Cardiac muscle cell (in vitro differentiated cells and primary cell): ENCODE results near the gene ZMIZ2. TPM values are rescaled to one million over a fixed set of nuclear protein-coding genes. Genes with fewer than 3 reads are reported as not detected.

ENCODE experiments used
- DNase-seq, 2 donors: peaks; one replicate each; pipeline versions ENCODE4 v3.0.0 to v3.0.0-alpha.2; 2010 to 2017; ENCODE audit warnings: low read depth in 1 of 2, low spot score in 1 of 2
- H3K27ac ChIP-seq: fragments of 200-600 bp; sonication (generic); 2 replicates; pipeline ENCODE4 v1.5.1; 2016
- H3K27me3 ChIP-seq: fragments of 200-600 bp; sonication (generic); 2 replicates; pipeline ENCODE4 v1.6.0; 2016; ENCODE audit warnings: control low read depth
- H3K36me3 ChIP-seq: fragments of 200-600 bp; sonication (generic); 2 replicates; pipeline ENCODE4 v1.5.1; 2016; ENCODE audit warnings: control low read depth
- H3K4me1 ChIP-seq: fragments of 200-600 bp; sonication (generic); 2 replicates; pipeline ENCODE4 v1.8.1; 2017; ENCODE audit warnings: low read depth, mild to moderate bottlenecking, mixed run types
- H3K4me3 ChIP-seq: fragments of 200-600 bp; sonication (generic); 2 replicates; pipeline ENCODE4 v1.5.1; 2016; ENCODE audit warnings: mild to moderate bottlenecking
- H3K9me3 ChIP-seq: fragments of 200-600 bp; sonication (generic); 2 replicates; pipeline ENCODE4 v1.5.1; 2017; ENCODE audit warnings: low read depth, mild to moderate bottlenecking, control low read depth
- CTCF ChIP-seq: IDR thresholded peaks from 2 replicates; pipeline ENCODE4 v1.5.1; 2012; ENCODE audit warnings: low read depth, mild to moderate bottlenecking, low read length
- polyA plus RNA-seq: library from polyadenylated mRNA; unstranded; fragments of >200 nt; fragmentation: Nextera tagmentation; extraction: Ambion mirVana; gene quantifications from 2 replicates; pipeline ENCODE4 v1.2.1, GENCODE V29; 2016
- total RNA-seq: library from RNA; depleted of rRNA; stranded (reverse); fragments of >200 nt; gene quantifications from 2 replicates; pipeline ENCODE4 v1.2.3, GENCODE V29; 2016

The ZMIZ2 gene
- total and polyA plus RNA-seq, 2 experiments from 2014 or later = 47.7 to 58.9 TPM

DNA sequence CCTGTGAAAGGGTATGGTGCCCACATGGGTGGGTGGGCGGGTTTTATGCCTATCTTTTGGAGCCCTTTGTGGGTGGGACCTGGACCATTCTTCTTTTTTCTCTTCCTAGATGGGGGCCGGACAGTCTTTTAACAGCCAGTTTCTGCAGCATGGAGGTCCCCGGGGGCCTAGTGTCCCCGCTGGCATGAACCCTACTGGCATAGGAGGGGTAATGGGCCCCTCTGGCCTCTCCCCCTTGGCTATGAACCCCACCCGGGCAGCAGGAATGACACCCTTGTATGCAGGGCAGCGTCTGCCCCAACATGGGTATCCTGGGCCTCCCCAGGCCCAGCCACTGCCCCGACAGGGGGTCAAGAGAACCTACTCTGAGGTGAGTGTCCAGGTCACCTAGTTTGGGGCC is 9.1 kb downstream of the ZMIZ2 start:
- Histone ChIP-seq H3K27me3 (no peaks in the 10 kb centered on the region), H3K27ac (no peak overlapping the region), H3K4me1 (no peaks in the 10 kb centered on the region), H3K36me3 (peaks cover 15% of the 10 kb centered on the region), H3K4me3 (no peak overlapping the region), H3K9me3 (no peaks in the 10 kb centered on the region)
- no peak for DNase-seq
- TF ChIP-seq CTCF = no peak

DNA sequence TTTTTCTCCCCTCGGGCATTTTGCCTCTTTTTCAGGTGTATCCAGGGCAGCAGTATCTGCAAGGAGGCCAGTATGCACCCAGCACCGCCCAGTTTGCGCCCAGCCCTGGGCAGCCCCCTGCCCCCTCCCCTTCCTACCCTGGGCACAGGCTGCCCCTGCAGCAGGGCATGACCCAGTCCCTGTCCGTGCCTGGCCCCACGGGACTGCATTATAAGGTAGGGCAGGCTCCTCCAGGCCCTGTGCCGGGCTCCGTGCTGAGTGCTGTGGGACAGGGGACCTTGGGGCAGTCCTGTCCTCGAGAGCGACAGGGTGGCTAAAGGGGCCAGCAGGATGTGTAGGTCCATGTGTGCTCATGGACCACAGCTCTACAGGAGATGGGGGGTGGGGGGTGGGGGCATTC is 10.6 kb downstream of the ZMIZ2 start:
- Histone ChIP-seq H3K27me3 (no peaks in the 10 kb centered on the region), H3K4me1 (no peaks in the 10 kb centered on the region), H3K9me3 (no peaks in the 10 kb centered on the region), H3K4me3 (no peak overlapping the region), H3K27ac (no peak overlapping the region), H3K36me3 (peaks cover 27% of the 10 kb centered on the region)
- TF ChIP-seq CTCF = no peak
- no peak for DNase-seq

GRCh38 chr7:44760034-44760580 is 11.5 kb downstream of the ZMIZ2 start:
- DNase-seq = no peak
- no peak overlapping the region for H3K27ac ChIP-seq
- peaks cover 36% of the 10 kb centered on the region for H3K36me3 ChIP-seq
- no peaks in the 10 kb centered on the region for H3K27me3 ChIP-seq
- H3K9me3 ChIP-seq = no peaks in the 10 kb centered on the region
- H3K4me1 ChIP-seq = no peaks in the 10 kb centered on the region
- TF ChIP-seq CTCF = no peak
- no peak overlapping the region for H3K4me3 ChIP-seq

DNA sequence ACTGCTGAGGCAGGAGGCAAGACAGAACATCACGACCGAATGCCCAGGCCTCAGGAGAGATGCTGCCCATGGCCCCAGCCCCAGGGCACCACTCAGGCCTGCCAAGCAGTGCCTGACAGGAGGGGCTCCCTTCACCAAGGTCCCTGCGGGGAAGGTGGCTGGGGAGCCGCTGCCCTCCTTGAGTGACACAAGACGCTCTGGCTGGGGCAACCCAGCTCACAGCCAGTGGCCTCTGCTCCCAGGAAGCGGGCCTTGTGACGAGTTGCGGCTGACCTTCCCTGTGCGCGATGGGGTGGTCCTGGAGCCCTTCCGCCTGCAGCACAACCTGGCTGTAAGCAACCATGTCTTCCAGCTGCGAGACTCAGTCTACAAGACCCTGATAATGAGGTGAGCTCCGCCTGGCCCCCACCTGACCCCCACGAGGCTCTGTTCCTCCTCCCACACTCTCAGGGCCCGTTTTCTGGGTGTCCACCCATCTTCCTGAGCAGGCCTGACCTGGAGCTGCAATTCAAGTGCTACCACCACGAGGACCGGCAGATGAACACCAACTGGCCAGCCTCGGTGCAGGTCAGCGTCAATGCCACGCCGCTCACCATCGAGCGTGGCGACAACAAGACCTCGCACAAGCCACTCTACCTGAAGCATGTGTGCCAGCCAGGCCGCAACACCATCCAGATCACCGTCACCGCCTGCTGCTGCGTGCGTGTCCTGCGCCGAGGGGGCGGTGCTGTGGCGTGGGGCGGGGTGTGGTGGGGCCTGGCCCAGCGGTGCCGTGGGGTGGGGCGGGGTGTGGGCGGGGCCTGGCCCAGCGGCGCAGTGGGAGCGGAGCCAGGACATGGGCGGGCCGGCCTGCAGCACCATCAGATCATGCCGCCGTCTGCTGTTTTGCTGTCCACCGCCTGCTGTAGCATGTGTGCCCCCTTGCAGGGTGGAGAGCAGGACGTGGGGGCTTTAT is 12.8 kb downstream of the ZMIZ2 start:
- peak in 1 of 2 donors; percentile 28 for DNase-seq
- Histone ChIP-seq H3K27ac (no peak overlapping the region), H3K36me3 (peaks cover 48% of the 10 kb centered on the region), H3K9me3 (no peaks in the 10 kb centered on the region), H3K4me1 (no peaks in the 10 kb centered on the region), H3K27me3 (no peaks in the 10 kb centered on the region), H3K4me3 (no peak overlapping the region)
- no peak for TF ChIP-seq CTCF

DNA sequence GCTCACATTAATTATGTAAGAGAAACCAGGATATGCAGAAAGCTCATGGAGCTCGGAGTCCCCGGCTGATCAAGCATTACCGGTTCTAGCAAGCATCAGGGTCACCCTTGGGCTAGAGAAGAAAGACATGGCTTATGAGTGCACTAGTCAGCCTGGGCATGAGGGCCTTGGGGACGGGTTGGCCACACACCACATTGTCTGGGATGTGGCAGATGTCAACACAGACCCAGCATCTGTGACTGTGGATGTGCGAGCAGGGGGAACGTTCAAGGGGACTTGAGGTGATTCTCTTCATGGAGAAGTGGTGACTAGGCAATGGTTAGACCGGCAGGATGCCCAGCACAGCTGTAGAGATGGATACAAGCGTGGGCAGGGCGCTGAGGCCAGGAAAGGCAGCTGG is 13.7 kb downstream of the ZMIZ2 start:
- DNase-seq = no peak
- Histone ChIP-seq H3K9me3 (no peaks in the 10 kb centered on the region), H3K36me3 (peaks cover 54% of the 10 kb centered on the region), H3K4me3 (no peak overlapping the region), H3K4me1 (no peaks in the 10 kb centered on the region), H3K27me3 (no peaks in the 10 kb centered on the region), H3K27ac (no peak overlapping the region)
- no peak for TF ChIP-seq CTCF
